ENCODE results near the gene DLG5. TPM values are rescaled to one million over a fixed set of nuclear protein-coding genes. Genes with fewer than 3 reads are reported as not detected.

Gene DLG5
- total and polyA plus RNA-seq, 4 donors: 1.2 to 7.1 (median 4.6) TPM

- no peak overlapping the region for H3K4me3 ChIP-seq (ENCODE audit: low read depth in 1 of 3, low read length in 3 of 3)
- H3K9me3 ChIP-seq (ENCODE audit: control insufficient read depth in 4 of 4, low read length in 3 of 4): no peaks in the 10 kb centered on the region
- 98% methylated on average over 3 of the region's 3 CpGs for WGBS
- H3K36me3 ChIP-seq (ENCODE audit: control insufficient read depth in 4 of 4, insufficient read depth in 3 of 4, low read depth in 1 of 4, low read length in 3 of 4): peaks cover 0 to 6% (median 0%) of the 10 kb centered on the region in 4 donors
- TF ChIP-seq HNF4A (conservative IDR thresholded peaks at IDR 0.05) (no peak), REST (IDR thresholded peaks at IDR 0.05) (no peak), ATF3 (IDR thresholded peaks at IDR 0.05) (no peak), GABPA (IDR thresholded peaks at IDR 0.05 in 1 of 2, conservative IDR thresholded peaks at IDR 0.05 in 1 of 2) (no peak), SP1 (IDR thresholded peaks at IDR 0.05) (no peak), ZBTB33 (IDR thresholded peaks at IDR 0.05) (no peak), RXRA (IDR thresholded peaks at IDR 0.05) (no peak), JUND (IDR thresholded peaks at IDR 0.05) (no peak), CTCF (IDR thresholded peaks at IDR 0.05; ENCODE audit: low read depth, low read length, missing input control) (no peak), RAD21 (IDR thresholded peaks at IDR 0.05) (no peak), NR2F2 (IDR thresholded peaks at IDR 0.05) (no peak), TAF1 (conservative IDR thresholded peaks at IDR 0.05) (no peak), HNF4G (IDR thresholded peaks at IDR 0.05) (no peak), FOXA1 (IDR thresholded peaks at IDR 0.05) (no peak), EGR1 (IDR thresholded peaks at IDR 0.05; ENCODE audit: low read depth in 2 of 2) (no peak), YY1 (IDR thresholded peaks at IDR 0.05) (no peak), MAX (IDR thresholded peaks at IDR 0.05) (no peak), FOXA2 (IDR thresholded peaks at IDR 0.05) (no peak)
- no peaks in the 10 kb centered on the region for H3K4me1 ChIP-seq (ENCODE audit: control insufficient read depth in 4 of 4, insufficient read depth in 4 of 4, low read length in 3 of 4)
- H3K27me3 ChIP-seq (ENCODE audit: control insufficient read depth in 4 of 4, insufficient read depth in 4 of 4, low read length in 3 of 4): no peaks in the 10 kb centered on the region
- no peak overlapping the region for H3K9ac ChIP-seq (ENCODE audit: low read depth in 1 of 2, low read length in 2 of 2)
- no peak overlapping the region for H3K27ac ChIP-seq (ENCODE audit: low read depth in 1 of 2, low read length in 2 of 2)
- DNase-seq (ENCODE audit: low spot score): no peak
Observed at GRCh38 chr10:77868523-77868922, 58.0 kb downstream of the DLG5 start.
